HepG2 (cell line): ENCODE results near the gene PLK5. TPM values are rescaled to one million over a fixed set of nuclear protein-coding genes. Genes with fewer than 3 reads are reported as not detected.

ENCODE experiments used
- ATAC-seq: fragments of 200-7000 bp; cut with Tn5 transposase; 3 replicates; pipeline ENCODE4 v1.9.1; 2020; ENCODE audit warnings: mild to moderate bottlenecking, moderate library complexity
- BruUV-seq: library from RNA; stranded (reverse); fragments of 400-500 nt; replicated peaks from 2 replicates; lab custom pipeline; 2021; lab: Mats Ljungman, UMichigan
- CTCF ChIA-PET: fragments of 300-600 bp; formaldehyde crosslinking; extraction: SDS; loops from one replicate; lab custom pipeline; 2021; ENCODE audit warnings: low total read pairs, inconsistent platforms, low intra/inter-chr PET ratio; lab: Yijun Ruan, JAX
- POLR2A ChIA-PET: fragments of 350-600 bp; sonication (Branson Sonifier 250); formaldehyde crosslinking; loops from one replicate; lab custom pipeline; 2020; ENCODE audit warnings: antibody characterized with exemption, inconsistent platforms; lab: Yijun Ruan, JAX
- DNase-seq: peaks from one replicate; pipeline ENCODE4 v3.0.0-alpha.2; 2015; ENCODE audit warnings: low spot score
- FAIRE-seq: peaks from 3 replicates; lab custom pipeline; 2011; peaks lifted over from hg19 to GRCh38; lab: Jason Lieb, UNC
- H2AFZ ChIP-seq: one replicate; pipeline ENCODE4 v1.6.1; 2011; ENCODE audit warnings: low read length, inconsistent platforms
- H3K27ac ChIP-seq: fragments of 300-600 bp; 3 replicates; pipeline ENCODE4 v1.8.0; 2011; ENCODE audit warnings: mixed run types, mild to moderate bottlenecking, mixed read lengths, low read length, inconsistent platforms; ENCODE audit not compliant: insufficient read depth; ENCODE audit errors: extremely low read length
- H3K27me3 ChIP-seq, 2 experiments: fragments of 200-600 bp in 1 of 2; 2 replicates in 1 of 2; 3 replicates in 1 of 2; pipeline versions ENCODE4 v1.6.0 to v1.8.0; 2011; ENCODE audit warnings: low read length in 2 of 2, mild to moderate bottlenecking in 2 of 2, moderate library complexity in 2 of 2, inconsistent platforms in 1 of 2; ENCODE audit not compliant: insufficient read depth in 2 of 2, control insufficient read depth in 1 of 2
- H3K36me3 ChIP-seq, 2 experiments: fragments of 200-600 bp in 1 of 2; replicated peaks in 1 of 2; 2 replicates in 1 of 2; 3 replicates in 1 of 2; pipeline versions ENCODE4 v1.5.1 to v1.8.0; 2011; ENCODE audit warnings: low read length in 2 of 2, inconsistent platforms in 1 of 2; ENCODE audit not compliant: insufficient read depth in 2 of 2, control insufficient read depth in 1 of 2
- H3K4me1 ChIP-seq: 2 replicates; pipeline ENCODE4 v1.5.1; 2012; ENCODE audit warnings: low read length, inconsistent platforms; ENCODE audit not compliant: insufficient read depth
- H3K4me2 ChIP-seq: 2 replicates; pipeline ENCODE4 v1.6.0; 2011; ENCODE audit warnings: low read depth, low read length, inconsistent platforms
- H3K4me3 ChIP-seq, 3 experiments: fragments of 200-600 bp in 1 of 3; sonication (generic), shearing (Covaris generic) in 1 of 3; replicated peaks in 1 of 3; 2 replicates each; pipeline ENCODE4 v1.5.1; 2011 to 2016; ENCODE audit warnings: low read length in 3 of 3, inconsistent platforms in 2 of 3, low read depth in 2 of 3, mild to moderate bottlenecking in 2 of 3, control low read depth in 1 of 3, mixed read lengths in 1 of 3; ENCODE audit not compliant: insufficient read depth in 1 of 3
- H3K79me2 ChIP-seq: one replicate; pipeline ENCODE4 v1.6.1; 2011; ENCODE audit warnings: low read length, inconsistent platforms; ENCODE audit not compliant: insufficient read depth
- H3K9ac ChIP-seq: 2 replicates; pipeline ENCODE4 v1.6.0; 2011; ENCODE audit warnings: mild to moderate bottlenecking, low read depth, low read length, inconsistent platforms; ENCODE audit not compliant: insufficient read depth
- H3K9me3 ChIP-seq: 2 replicates; pipeline ENCODE4 v1.5.1; 2012; ENCODE audit warnings: mild to moderate bottlenecking, low read length
- H4K20me1 ChIP-seq: 2 replicates; pipeline ENCODE4 v1.6.0; 2011; ENCODE audit warnings: inconsistent platforms, mild to moderate bottlenecking, low read length, moderate library complexity; ENCODE audit not compliant: insufficient read depth
- IRX3 ChIP-seq: sonication (generic); formaldehyde crosslinking; IDR thresholded peaks from 2 replicates; pipeline ENCODE4 v1.8.1; 2023; ENCODE audit warnings: mild to moderate bottlenecking, low read depth, missing genetic modification reagents, borderline replicate concordance
- NFE2L1 ChIP-seq: sonication (generic); formaldehyde crosslinking; IDR thresholded peaks from 2 replicates; pipeline ENCODE4 v1.4.0; 2020; ENCODE audit warnings: missing genetic modification reagents, mild to moderate bottlenecking, borderline replicate concordance
- PAF1 ChIP-seq: IDR thresholded peaks from 2 replicates; pipeline ENCODE4 v1.6.1; 2016; ENCODE audit warnings: missing genetic modification reagents, missing compliant biosample characterization
- SNAI1 ChIP-seq: sonication (generic); formaldehyde crosslinking; IDR thresholded peaks from 2 replicates; pipeline ENCODE4 v1.5.0; 2020; ENCODE audit warnings: mild to moderate bottlenecking, missing genetic modification reagents, borderline replicate concordance
- SOX5 ChIP-seq: IDR thresholded peaks from 2 replicates; pipeline ENCODE4 v1.6.1; 2016; ENCODE audit warnings: borderline replicate concordance
- SP4 ChIP-seq: sonication (generic); formaldehyde crosslinking; IDR thresholded peaks from 2 replicates; pipeline ENCODE4 v1.8.1; 2023; ENCODE audit warnings: mild to moderate bottlenecking, missing genetic modification reagents
- TFDP1 ChIP-seq: IDR thresholded peaks from 2 replicates; pipeline ENCODE4 v1.6.1; 2016; ENCODE audit warnings: missing compliant biosample characterization, missing genetic modification reagents, borderline replicate concordance
- XRCC5 ChIP-seq: fragments of 200-400 bp; formaldehyde crosslinking; optimal IDR thresholded peaks from 2 replicates; pipeline ENCODE3; 2017; ENCODE audit warnings: mild to moderate bottlenecking, low read length
- ZBTB33 ChIP-seq: sonication (generic); formaldehyde crosslinking; IDR thresholded peaks from 2 replicates; pipeline ENCODE4 v1.4.0; 2020; ENCODE audit warnings: missing genetic modification reagents
- ZBTB38 ChIP-seq: sonication (generic); formaldehyde crosslinking; IDR thresholded peaks from 2 replicates; pipeline ENCODE4 v1.5.1; 2020; ENCODE audit warnings: mild to moderate bottlenecking, missing genetic modification reagents
- ZBTB7A ChIP-seq: sonication (generic); formaldehyde crosslinking; IDR thresholded peaks from 2 replicates; pipeline ENCODE4 v1.8.0; 2022; ENCODE audit warnings: mild to moderate bottlenecking, missing genetic modification reagents
- ZMYM2 ChIP-seq: sonication (generic); formaldehyde crosslinking; IDR thresholded peaks from 2 replicates; pipeline ENCODE4 v1.8.0; 2022; ENCODE audit warnings: mild to moderate bottlenecking, missing genetic modification reagents
- ZNF264 ChIP-seq: sonication (generic); formaldehyde crosslinking; IDR thresholded peaks from 2 replicates; pipeline ENCODE4 v1.4.0; 2020; ENCODE audit warnings: missing genetic modification reagents
- ZNF282 ChIP-seq: fragments of 450-650 bp; IDR thresholded peaks from 2 replicates; pipeline ENCODE4 v1.6.1; 2018; ENCODE audit not compliant: partially characterized antibody
- ZNF768 ChIP-seq: sonication (generic); formaldehyde crosslinking; IDR thresholded peaks from 2 replicates; pipeline ENCODE4 v1.4.0; 2020; ENCODE audit warnings: missing genetic modification reagents
- ZNF790 ChIP-seq: sonication (generic); formaldehyde crosslinking; IDR thresholded peaks from 2 replicates; pipeline ENCODE4 v1.8.0; 2022; ENCODE audit warnings: missing genetic modification reagents, mild to moderate bottlenecking, borderline replicate concordance
- ZNF841 ChIP-seq: sonication (generic); formaldehyde crosslinking; IDR thresholded peaks from 2 replicates; pipeline ENCODE4 v1.8.1; 2023; ENCODE audit warnings: missing genetic modification reagents, borderline replicate concordance
- WGBS: methylation state at CpG from one replicate; pipeline ENCODE4 v1.1.6; 2017; ENCODE audit warnings: low lambda C conversion rate; 5-methylcytosine and 5-hydroxymethylcytosine counted together
- in situ Hi-C: cut with HindIII; loops from 2 replicates; pipeline ENCODE4 v1.10.0; 2017; ENCODE audit warnings: low pct_unique_long_range_greater_than_20kb; ENCODE audit not compliant: extremely low pct_ligation_motif_present
- intact Hi-C: fragments of 100-400 bp; cut with micrococcal nuclease; formaldehyde crosslinking; loops from one replicate; pipeline ENCODE4 v1.10.0; 2022; ENCODE audit not compliant: unreplicated experiment
- polyA plus RNA-seq, 8 experiments: library from polyadenylated mRNA; depleted of rRNA in 3 of 8; stranded (reverse) in 7 of 8; unstranded in 1 of 8; fragments of >200 nt; fragmentation: Illumina TruSeq in 4 of 8; extraction: Trizol in 4 of 8; gene quantifications; 2 replicates each; pipeline versions ENCODE4 v1.2.1 to v1.2.3, GENCODE V29; 2011 to 2016; ENCODE audit warnings: low read depth in 4 of 8, missing spikeins in 1 of 8, mixed read lengths in 1 of 8; ENCODE audit not compliant: insufficient read depth in 1 of 8
- total RNA-seq, 5 experiments: library from RNA; depleted of rRNA; stranded (reverse); fragments of >200 nt; fragmentation: Illumina TruSeq; extraction: Trizol; gene quantifications; 2 replicates each; pipeline ENCODE4 v1.2.3, GENCODE V29; 2016; ENCODE audit warnings: low read depth in 1 of 5
- TF ChIP-seq, protein P1 (sequence below): sonication (generic); formaldehyde crosslinking; IDR thresholded peaks from 2 replicates; pipeline ENCODE4 v1.5.0; 2020; ENCODE audit warnings: missing genetic modification reagents, mild to moderate bottlenecking, borderline replicate concordance
- TF ChIP-seq, protein P2 (sequence below): sonication (generic); formaldehyde crosslinking; IDR thresholded peaks from 2 replicates; pipeline ENCODE4 v1.5.0; 2020; ENCODE audit warnings: missing genetic modification reagents, mild to moderate bottlenecking, borderline replicate concordance

Gene PLK5
- total and polyA plus RNA-seq, 2 of the 13 experiments (the other 11 are each of a cell fraction or from before 2014, with no cell fraction given) = not detected

DNA sequence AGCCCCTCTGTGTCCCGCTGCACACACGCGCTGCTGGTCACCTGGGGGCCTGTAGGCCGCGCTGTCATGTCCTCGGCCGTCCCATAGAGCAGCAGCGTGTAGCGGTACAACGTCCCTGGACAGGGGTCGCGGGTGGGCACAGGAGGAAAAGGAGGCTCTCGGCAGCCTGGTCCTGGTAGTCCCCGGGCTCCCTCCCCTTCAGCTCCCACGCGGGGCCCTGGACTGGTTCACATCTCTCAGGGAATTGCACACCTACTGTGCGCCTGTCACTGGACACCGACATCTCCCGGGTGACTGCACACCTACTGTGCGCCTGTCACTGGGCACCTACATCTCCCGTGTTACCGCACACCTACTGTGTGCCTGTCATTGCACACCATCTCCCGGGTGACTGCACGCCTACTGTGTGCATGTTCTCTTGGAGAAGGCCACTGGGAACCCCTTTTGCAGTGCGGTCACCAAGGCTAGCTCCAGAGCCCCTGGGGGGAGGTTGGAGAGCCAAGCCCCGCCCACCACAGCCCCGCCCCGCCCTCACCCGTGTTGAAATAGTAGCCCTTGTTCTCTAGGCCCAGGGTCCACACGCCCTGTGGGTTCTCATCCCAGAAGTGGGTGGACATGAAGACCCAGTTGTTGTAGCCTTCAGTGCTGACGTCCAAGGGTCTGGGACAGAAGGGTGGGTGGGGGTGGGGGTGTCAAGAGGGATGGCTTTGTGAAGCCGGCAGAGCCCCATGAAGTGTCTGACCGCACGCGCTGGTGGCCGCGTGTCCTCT is 41.3 kb upstream of the PLK5 start:
- ChIA-PET CTCF (no interaction called here), POLR2A (interaction anchor here (2.7 kb wide), 1 partner anchor 9 kb away, joined by 29 read pairs; the partner anchor contains the start of gene REEP6)
- Histone ChIP-seq H3K36me3 (no peaks in the 10 kb centered on the region), H3K4me1 (peaks cover 40% of the 10 kb centered on the region), H3K4me2 (no peak overlapping the region), H3K4me3 (no peak overlapping the region), H3K79me2 (peaks cover 9% of the 10 kb centered on the region), H2AFZ (no peak overlapping the region), H3K9ac (no peak overlapping the region), H3K9me3 (no peaks in the 10 kb centered on the region), H3K27ac (peak overlapping the region; percentile 40), H4K20me1 (0 out of 2 replicates have a peak, but pooled peaks cover 3% of the 10 kb centered on the region), H3K27me3 (no peaks in the 10 kb centered on the region)
- WGBS = 92% methylated on average over 26 of the region's 37 CpGs
- ATAC-seq (no peak), DNase-seq (peak; percentile 35), FAIRE-seq (no peak)
- BruUV-seq = no TSS peak
- intact Hi-C loops (no loop called here), in situ Hi-C loops (no loop called here)
- TF ChIP-seq, protein P1, sequence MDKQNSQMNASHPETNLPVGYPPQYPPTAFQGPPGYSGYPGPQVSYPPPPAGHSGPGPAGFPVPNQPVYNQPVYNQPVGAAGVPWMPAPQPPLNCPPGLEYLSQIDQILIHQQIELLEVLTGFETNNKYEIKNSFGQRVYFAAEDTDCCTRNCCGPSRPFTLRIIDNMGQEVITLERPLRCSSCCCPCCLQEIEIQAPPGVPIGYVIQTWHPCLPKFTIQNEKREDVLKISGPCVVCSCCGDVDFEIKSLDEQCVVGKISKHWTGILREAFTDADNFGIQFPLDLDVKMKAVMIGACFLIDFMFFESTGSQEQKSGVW (CRISPR knock-in tag) = no peak
- TF ChIP-seq ZNF790 (CRISPR knock-in tag) (no peak), NFE2L1 (no peak), ZBTB7A (0 out of 2 replicates have a peak, but pooled peaks have one; percentile 16), SOX5 (CRISPR knock-in tag) (no peak), SP4 (CRISPR knock-in tag) (peak; percentile 52; the same call in 1 of the 2 replicates), IRX3 (no peak), ZBTB38 (CRISPR knock-in tag) (peak; percentile 88; the same call in 1 of the 2 replicates), ZNF282 (no peak), ZNF264 (CRISPR knock-in tag) (no peak), ZMYM2 (CRISPR knock-in tag) (peak; percentile 91), ZNF841 (no peak), TFDP1 (CRISPR knock-in tag) (no peak), XRCC5 (peak; percentile 11), ZNF768 (CRISPR knock-in tag) (no peak), ZBTB33 (CRISPR knock-in tag) (peak; percentile 98), SNAI1 (CRISPR knock-in tag) (no peak), PAF1 (CRISPR knock-in tag) (no peak)
- TF ChIP-seq, protein P2, sequence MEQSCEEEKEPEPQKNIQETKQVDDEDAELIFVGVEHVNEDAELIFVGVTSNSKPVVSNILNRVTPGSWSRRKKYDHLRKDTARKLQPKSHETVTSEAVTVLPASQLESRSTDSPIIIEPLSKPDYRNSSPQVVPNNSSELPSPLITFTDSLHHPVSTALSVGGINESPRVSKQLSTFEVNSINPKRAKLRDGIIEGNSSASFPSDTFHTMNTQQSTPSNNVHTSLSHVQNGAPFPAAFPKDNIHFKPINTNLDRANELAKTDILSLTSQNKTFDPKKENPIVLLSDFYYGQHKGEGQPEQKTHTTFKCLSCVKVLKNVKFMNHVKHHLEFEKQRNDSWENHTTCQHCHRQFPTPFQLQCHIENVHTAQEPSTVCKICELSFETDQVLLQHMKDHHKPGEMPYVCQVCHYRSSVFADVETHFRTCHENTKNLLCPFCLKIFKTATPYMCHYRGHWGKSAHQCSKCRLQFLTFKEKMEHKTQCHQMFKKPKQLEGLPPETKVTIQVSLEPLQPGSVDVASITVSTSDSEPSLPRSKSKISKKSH (CRISPR knock-in tag) = no peak
